NCI-H510A (cell line): ENCODE data around the gene GMNN.
"Not testable (repeated sequence)": the region's sequence is repeated elsewhere in the genome, so short reads cannot be mapped to it uniquely, and the experiment has no call there.

ENCODE experiments used
- DNase-seq: peaks from one replicate; lab custom pipeline; 2025; lab: John Stamatoyannopoulos, UW

GMNN gene

GRCh38 chr6:24761851-24762250 lies 12.9 kb upstream of the GMNN start:
- no peak for DNase-seq

- no peak for DNase-seq
These were observed 11.2 kb upstream of the GMNN start for GRCh38 chr6:24763578-24763977.

GRCh38 chr6:24764833-24765828 lies 9.6 kb upstream of the GMNN start:
- not testable (repeated sequence) for DNase-seq

GRCh38 chr6:24765968-24766367 lies 8.8 kb upstream of the GMNN start:
- not testable (repeated sequence) for DNase-seq

- no peak for DNase-seq
These were observed 7.9 kb upstream of the GMNN start for GRCh38 chr6:24766680-24767462.

GRCh38 chr6:24768361-24768760 lies 6.4 kb upstream of the GMNN start:
- DNase-seq: no peak

GRCh38 chr6:24775520-24776058 lies 852 bp downstream of the GMNN start:
- no peak for DNase-seq

GRCh38 chr6:24777227-24777626 lies 2.5 kb downstream of the GMNN start:
- DNase-seq: no peak

GRCh38 chr6:24778121-24778520 lies 3.4 kb downstream of the GMNN start:
- no peak for DNase-seq

GRCh38 chr6:24778878-24779277 lies 4.1 kb downstream of the GMNN start:
- no peak for DNase-seq

- DNase-seq: no peak
These were observed 4.8 kb downstream of the GMNN start for GRCh38 chr6:24779416-24780016.

GRCh38 chr6:24780206-24780605 lies 5.5 kb downstream of the GMNN start:
- DNase-seq: no peak

- no peak for DNase-seq
These were observed 13.4 kb downstream of the GMNN start for GRCh38 chr6:24788031-24788665.

GRCh38 chr6:24795106-24795505 lies 20.4 kb downstream of the GMNN start:
- no peak for DNase-seq

GRCh38 chr6:24796616-24797290 lies 22.0 kb downstream of the GMNN start:
- no peak for DNase-seq

GRCh38 chr6:24797596-24798216 lies 23.0 kb downstream of the GMNN start:
- no peak for DNase-seq

GRCh38 chr6:24798740-24799540 lies 24.2 kb downstream of the GMNN start, which contains the start of gene ARMH2:
TSS of gene ARMH2 (minus strand) at chr6:24798917. CDS start at chr6:24798857, 60 bp downstream.
- DNase-seq: no peak

- no peak for DNase-seq
These were observed 24.8 kb downstream of the GMNN start for GRCh38 chr6:24799541-24799915.

- no peak for DNase-seq
These were observed 27.7 kb downstream of the GMNN start for GRCh38 chr6:24802271-24803059.
